Muscle of leg (tissue), 11 donors: ENCODE data around the gene MTCH2. TPM values are rescaled to one million over a fixed set of nuclear protein-coding genes. Genes with fewer than 3 reads are reported as not detected.

Experiments
- DNase-seq: peaks from one replicate; pipeline ENCODE4 v3.0.0; 2013
- H3K27ac ChIP-seq: one replicate; pipeline ENCODE4 v1.5.1; 2013; ENCODE audit warnings: mild to moderate bottlenecking, low read length, control low read depth
- H3K27me3 ChIP-seq: one replicate; pipeline ENCODE4 v1.6.1; 2013; ENCODE audit warnings: low read length; ENCODE audit not compliant: control insufficient read depth, insufficient read depth
- H3K36me3 ChIP-seq: one replicate; pipeline ENCODE4 v1.6.1; 2013; ENCODE audit warnings: low read length; ENCODE audit not compliant: control insufficient read depth, insufficient read depth
- H3K4me1 ChIP-seq: one replicate; pipeline ENCODE4 v1.6.1; 2013; ENCODE audit warnings: low read length; ENCODE audit not compliant: control insufficient read depth, insufficient read depth
- H3K4me3 ChIP-seq: one replicate; pipeline ENCODE4 v1.5.1; 2013; ENCODE audit warnings: low read length, control low read depth
- H3K9me3 ChIP-seq: replicated peaks from 2 replicates; pipeline ENCODE4 v1.6.1; 2013; ENCODE audit warnings: low read depth, low read length; ENCODE audit not compliant: control insufficient read depth
- WGBS: methylation state at CpG from one replicate; pipeline ENCODE4 v1.1.5; 2013; ENCODE audit warnings: missing lambda C conversion rate; ENCODE audit not compliant: insufficient coverage; 5-methylcytosine and 5-hydroxymethylcytosine counted together
- polyA plus RNA-seq, 8 donors: library from polyadenylated mRNA; unstranded; fragments of 120-200 nt; gene quantifications; one replicate each; pipeline versions ENCODE4 v1.2.1 to v1.2.3, GENCODE V29; 2013; ENCODE audit warnings: inconsistent platforms in 1 of 8, low replicate concordance in 1 of 8; ENCODE audit not compliant: insufficient read length in 8 of 8, insufficient read depth in 1 of 8
- total RNA-seq: library from RNA; stranded (reverse); fragments of 120-200 nt; gene quantifications from one replicate; pipeline ENCODE4 v1.2.4, GENCODE V29; 2013

The MTCH2 gene
- total and polyA plus RNA-seq, 9 donors: 51.1 to 83.9 (median 70.9) TPM

GRCh38 chr11:47570651-47571356 is 71.6 kb downstream of the MTCH2 start:
- Histone ChIP-seq H3K27ac (no peak overlapping the region), H3K4me3 (no peak overlapping the region), H3K4me1 (peaks cover 10% of the 10 kb centered on the region), H3K27me3 (no peaks in the 10 kb centered on the region), H3K36me3 (peaks cover 52% of the 10 kb centered on the region), H3K9me3 (no peaks in the 10 kb centered on the region)
- WGBS: no CpG with 5 or more reads among the region's 3 CpGs
- no peak for DNase-seq

- WGBS: 99% methylated on average over 6 of the region's 7 CpGs
- no peaks in the 10 kb centered on the region for H3K27me3 ChIP-seq
- H3K27ac ChIP-seq: no peak overlapping the region
- peaks cover 47% of the 10 kb centered on the region for H3K36me3 ChIP-seq
- H3K9me3 ChIP-seq: no peaks in the 10 kb centered on the region
- H3K4me1 ChIP-seq: peaks cover 17% of the 10 kb centered on the region
- no peak for DNase-seq
- no peak overlapping the region for H3K4me3 ChIP-seq
Observed at GRCh38 chr11:47569646-47570045, 72.7 kb downstream of the MTCH2 start.

Other genes starting within 250 kb of the MTCH2 start
- 37.7 TPM for gene SLC39A13, start 234.0 kb downstream of the MTCH2 start, total RNA-seq
- 10 to 100 TPM; 36.2 to 46.5 (median 42.5) TPM for gene SLC39A13, start 234.0 kb downstream of the MTCH2 start, polyA plus RNA-seq
- 99.1 TPM for gene PSMC3, start 216.1 kb downstream of the MTCH2 start, total RNA-seq
- gene PSMC3, start 216.1 kb downstream of the MTCH2 start, polyA plus RNA-seq: 100 to 1,000 TPM; 125 to 159 (median 136) TPM
- 57.9 TPM for gene RAPSN, start 193.4 kb downstream of the MTCH2 start, total RNA-seq
- 100 to 1,000 TPM in 3 of 8 donors, 10 to 100 TPM in 5; 89.9 to 113 (median 99.4) TPM for gene RAPSN, start 193.4 kb downstream of the MTCH2 start, polyA plus RNA-seq
- gene CELF1, start 89.4 kb downstream of the MTCH2 start, total RNA-seq: 58.0 TPM
- 10 to 100 TPM; 46.9 to 74.3 (median 60.7) TPM for gene CELF1, start 89.4 kb downstream of the MTCH2 start, polyA plus RNA-seq
- gene PTPMT1, start 77.0 kb downstream of the MTCH2 start, total RNA-seq: 36.1 TPM
- gene PTPMT1, start 77.0 kb downstream of the MTCH2 start, polyA plus RNA-seq: 10 to 100 TPM; 26.0 to 31.2 (median 28.3) TPM
- gene KBTBD4, start 63.6 kb downstream of the MTCH2 start, total RNA-seq: 16.0 TPM
- gene KBTBD4, start 63.6 kb downstream of the MTCH2 start, polyA plus RNA-seq: 10 to 100 TPM; 11.8 to 16.5 (median 15.1) TPM
- gene NDUFS3, start 63.5 kb downstream of the MTCH2 start, total RNA-seq: 97.4 TPM
- gene NDUFS3, start 63.5 kb downstream of the MTCH2 start, polyA plus RNA-seq: 100 to 1,000 TPM in 2 of 8 donors, 10 to 100 TPM in 6; 90.9 to 103 (median 96.0) TPM
- 2.9 TPM for gene FAM180B, start 55.9 kb downstream of the MTCH2 start, total RNA-seq
- gene FAM180B, start 55.9 kb downstream of the MTCH2 start, polyA plus RNA-seq: 1 to 10 TPM; 1.9 to 5.7 (median 3.8) TPM
- 11.3 TPM for gene C1QTNF4, start 48.1 kb downstream of the MTCH2 start, total RNA-seq
- 10 to 100 TPM in 5 of 8 donors, 1 to 10 TPM in 3; 8.4 to 16.8 (median 10.2) TPM for gene C1QTNF4, start 48.1 kb downstream of the MTCH2 start, polyA plus RNA-seq
- gene AGBL2, start 72.8 kb upstream of the MTCH2 start, total RNA-seq: 0.44 TPM
- 1 to 10 TPM in 4 of 8 donors, under 1 TPM in 4; 0.43 to 1.6 (median 0.99) TPM for gene AGBL2, start 72.8 kb upstream of the MTCH2 start, polyA plus RNA-seq
- gene FNBP4, start 124.8 kb upstream of the MTCH2 start, total RNA-seq: 63.4 TPM
- 100 to 1,000 TPM in 1 of 8 donors, 10 to 100 TPM in 7; 59.4 to 116 (median 77.9) TPM for gene FNBP4, start 124.8 kb upstream of the MTCH2 start, polyA plus RNA-seq
- gene NUP160, start 205.8 kb upstream of the MTCH2 start, total RNA-seq: 25.8 TPM
- gene NUP160, start 205.8 kb upstream of the MTCH2 start, polyA plus RNA-seq: 10 to 100 TPM; 25.7 to 38.5 (median 28.1) TPM